ENCODE measurements around the gene DNAJC27. TPM values are rescaled to one million over a fixed set of nuclear protein-coding genes. Genes with fewer than 3 reads are reported as not detected.

The DNAJC27 gene
- total RNA-seq, 1 experiment from 2014 or later, result 4.6 TPM

- ATAC-seq (peak; percentile 31), DNase-seq (ENCODE audit: low read depth, low spot score) (no peak)
- TSS peak; percentile 30 for BruUV-seq (replicated peaks)
- no peaks in the 10 kb centered on the region for H4K20me1 ChIP-seq (ENCODE audit: insufficient read depth)
- ChIA-PET POLR2A (interaction anchor here (0.6 kb wide), 1 partner anchor 58 kb away, joined by 5 read pairs; no protein-coding TSS in a partner anchor), CTCF (no interaction called here), RAD21 (ENCODE audit: low non-redundant PET in 1 of 2, low total read pairs in 2 of 2, uncharacterized antibody in 2 of 2, unreplicated experiment in 2 of 2) (no interaction called here)
- peak overlapping the region; percentile 75 for H3K27ac ChIP-seq (ENCODE audit: low read depth, low read length)
- H3K36me3 ChIP-seq (ENCODE audit: control insufficient read depth in 1 of 2, insufficient read depth in 2 of 2, low read length in 2 of 2), result peaks cover 0 to 5% of the 10 kb centered on the region in 2 experiments; a peak in 1 of 4 replicates
- no peaks in the 10 kb centered on the region for H3K9me3 ChIP-seq (ENCODE audit: control insufficient read depth in 1 of 2, insufficient read depth in 1 of 2, low read depth in 1 of 2, low read length in 2 of 2)
- no peaks in the 10 kb centered on the region for H3K9me2 ChIP-seq (ENCODE audit: insufficient read depth)
- no peaks in the 10 kb centered on the region for H3K27me3 ChIP-seq (ENCODE audit: insufficient read depth, low read length)
- H3K4me3 ChIP-seq (replicated peaks in 1 of 2; ENCODE audit: low read depth in 1 of 2, low read length in 2 of 2), result peak overlapping the region; percentile 66 to 81
- intact Hi-C loops (cut with micrococcal nuclease), result no loop called here
- H2AFZ ChIP-seq (ENCODE audit: low read depth, low read length, poor library complexity, severe bottlenecking), result no peak overlapping the region
- TF ChIP-seq POLR2AphosphoS5 (IDR thresholded peaks at IDR 0.05; ENCODE audit: low read depth, low read length), result no peak
- TF ChIP-seq POLR2A (IDR thresholded peaks at IDR 0.05; ENCODE audit: borderline replicate concordance, extremely low read depth, insufficient read depth, insufficient read length), result no peak
- TF ChIP-seq SP1 (IDR thresholded peaks at IDR 0.05; ENCODE audit: low read depth), result no peak
- no peak for TF ChIP-seq ZNF274 (IDR thresholded peaks at IDR 0.05; ENCODE audit: low read depth, low read length)
- no peak for TF ChIP-seq SIN3A (IDR thresholded peaks at IDR 0.05; ENCODE audit: low read depth)
- no peak for TF ChIP-seq REST (IDR thresholded peaks at IDR 0.05; ENCODE audit: low read depth)
- TF ChIP-seq CEBPB (IDR thresholded peaks at IDR 0.05; ENCODE audit: low read depth), result no peak
- no peak for TF ChIP-seq MAX (IDR thresholded peaks at IDR 0.05)
- TF ChIP-seq ATF3 (IDR thresholded peaks at IDR 0.05), result no peak
- no peak for TF ChIP-seq EZH2phosphoT487 (IDR thresholded peaks at IDR 0.05; ENCODE audit: borderline replicate concordance)
- no peak for TF ChIP-seq ZFX (IDR thresholded peaks at IDR 0.05)
- TF ChIP-seq ZBTB33 (IDR thresholded peaks at IDR 0.05; ENCODE audit: extremely low read depth, insufficient replicate concordance, low read length), result no peak
- TF ChIP-seq YY1 (IDR thresholded peaks at IDR 0.05; ENCODE audit: extremely low read depth, insufficient replicate concordance, low read depth, low read length), result no peak
- TF ChIP-seq EGR1 (IDR thresholded peaks at IDR 0.05; ENCODE audit: low read depth), result no peak
- TF ChIP-seq TCF7L2 (IDR thresholded peaks at IDR 0.05; ENCODE audit: borderline replicate concordance, extremely low read depth, insufficient read depth, insufficient read length), result no peak
- no peak for TF ChIP-seq ELF1 (IDR thresholded peaks at IDR 0.05; ENCODE audit: borderline replicate concordance, low read depth)
- peaks cover 54% of the 10 kb centered on the region for H3K79me2 ChIP-seq (ENCODE audit: insufficient read depth, low read length)
- peaks cover 5 to 20% of the 10 kb centered on the region in 2 experiments; a peak in 3 of 4 replicates for H3K4me1 ChIP-seq (ENCODE audit: control insufficient read depth in 1 of 2, insufficient read depth in 2 of 2, low read length in 2 of 2)
- peak overlapping the region; percentile 83 for H3K9ac ChIP-seq (ENCODE audit: low read length)
- H3K4me2 ChIP-seq (ENCODE audit: low read length), result peak overlapping the region; percentile 99
Observed at GRCh38 chr2:24919037-24919505, 52.7 kb downstream of the DNAJC27 start.

Data from HCT116 (cell line).